RWPE2 (cell line): ENCODE data around the gene TGFBRAP1.

ENCODE experiments used
- ATAC-seq: fragments of 200-7000 bp; cut with Tn5 transposase; 3 replicates; pipeline ENCODE4 v1.9.1; 2021; ENCODE audit warnings: low read depth
- DNase-seq: peaks from one replicate; pipeline ENCODE4 v3.0.0-alpha.2; 2020; ENCODE audit warnings: low spot score
- H3K27ac ChIP-seq: fragments of 450-650 bp; 2 replicates; pipeline ENCODE4 v1.5.1; 2017; ENCODE audit warnings: mild to moderate bottlenecking; ENCODE audit not compliant: poor library complexity, severe bottlenecking
- H3K27me3 ChIP-seq: fragments of 250-450 bp; sonication (Bioruptor Pico); 2 replicates; pipeline ENCODE4 v1.5.1; 2021; ENCODE audit warnings: mild to moderate bottlenecking, moderate library complexity; ENCODE audit not compliant: insufficient read depth, poor library complexity, severe bottlenecking
- H3K36me3 ChIP-seq: fragments of 250-450 bp; sonication (Bioruptor Pico); 2 replicates; pipeline ENCODE4 v1.5.1; 2020; ENCODE audit warnings: low read depth, mild to moderate bottlenecking, moderate library complexity
- H3K4me1 ChIP-seq: fragments of 250-450 bp; sonication (Bioruptor Pico); 2 replicates; pipeline ENCODE4 v1.5.1; 2021; ENCODE audit warnings: mild to moderate bottlenecking, moderate library complexity; ENCODE audit not compliant: insufficient read depth, poor library complexity, severe bottlenecking
- H3K4me3 ChIP-seq: fragments of 250-450 bp; sonication (Bioruptor Pico); 2 replicates; pipeline ENCODE4 v1.5.1; 2021; ENCODE audit warnings: mild to moderate bottlenecking, moderate library complexity; ENCODE audit not compliant: severe bottlenecking
- H3K9me3 ChIP-seq: fragments of 250-450 bp; sonication (Bioruptor Pico); 2 replicates; pipeline ENCODE4 v1.5.1; 2021; ENCODE audit warnings: mild to moderate bottlenecking, moderate library complexity; ENCODE audit not compliant: severe bottlenecking
- TF ChIP-seq, protein P1 (sequence below): fragments of 450-650 bp; IDR thresholded peaks from one replicate; pipeline ENCODE4 v1.5.1; 2017; ENCODE audit warnings: mild to moderate bottlenecking, moderate library complexity; ENCODE audit not compliant: poor library complexity, severe bottlenecking

TGFBRAP1 gene

GRCh38 chr2:105249181-105249580, 80.4 kb downstream of the TGFBRAP1 start:
- Histone ChIP-seq H3K4me1 (no peaks in the 10 kb centered on the region), H3K4me3 (no peak overlapping the region), H3K27me3 (no peaks in the 10 kb centered on the region), H3K9me3 (no peaks in the 10 kb centered on the region), H3K36me3 (no peaks in the 10 kb centered on the region), H3K27ac (no peak overlapping the region)
- ATAC-seq = no peak
- TF ChIP-seq, protein P1, sequence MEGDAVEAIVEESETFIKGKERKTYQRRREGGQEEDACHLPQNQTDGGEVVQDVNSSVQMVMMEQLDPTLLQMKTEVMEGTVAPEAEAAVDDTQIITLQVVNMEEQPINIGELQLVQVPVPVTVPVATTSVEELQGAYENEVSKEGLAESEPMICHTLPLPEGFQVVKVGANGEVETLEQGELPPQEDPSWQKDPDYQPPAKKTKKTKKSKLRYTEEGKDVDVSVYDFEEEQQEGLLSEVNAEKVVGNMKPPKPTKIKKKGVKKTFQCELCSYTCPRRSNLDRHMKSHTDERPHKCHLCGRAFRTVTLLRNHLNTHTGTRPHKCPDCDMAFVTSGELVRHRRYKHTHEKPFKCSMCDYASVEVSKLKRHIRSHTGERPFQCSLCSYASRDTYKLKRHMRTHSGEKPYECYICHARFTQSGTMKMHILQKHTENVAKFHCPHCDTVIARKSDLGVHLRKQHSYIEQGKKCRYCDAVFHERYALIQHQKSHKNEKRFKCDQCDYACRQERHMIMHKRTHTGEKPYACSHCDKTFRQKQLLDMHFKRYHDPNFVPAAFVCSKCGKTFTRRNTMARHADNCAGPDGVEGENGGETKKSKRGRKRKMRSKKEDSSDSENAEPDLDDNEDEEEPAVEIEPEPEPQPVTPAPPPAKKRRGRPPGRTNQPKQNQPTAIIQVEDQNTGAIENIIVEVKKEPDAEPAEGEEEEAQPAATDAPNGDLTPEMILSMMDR = no peak
- no peak for DNase-seq

DNA sequence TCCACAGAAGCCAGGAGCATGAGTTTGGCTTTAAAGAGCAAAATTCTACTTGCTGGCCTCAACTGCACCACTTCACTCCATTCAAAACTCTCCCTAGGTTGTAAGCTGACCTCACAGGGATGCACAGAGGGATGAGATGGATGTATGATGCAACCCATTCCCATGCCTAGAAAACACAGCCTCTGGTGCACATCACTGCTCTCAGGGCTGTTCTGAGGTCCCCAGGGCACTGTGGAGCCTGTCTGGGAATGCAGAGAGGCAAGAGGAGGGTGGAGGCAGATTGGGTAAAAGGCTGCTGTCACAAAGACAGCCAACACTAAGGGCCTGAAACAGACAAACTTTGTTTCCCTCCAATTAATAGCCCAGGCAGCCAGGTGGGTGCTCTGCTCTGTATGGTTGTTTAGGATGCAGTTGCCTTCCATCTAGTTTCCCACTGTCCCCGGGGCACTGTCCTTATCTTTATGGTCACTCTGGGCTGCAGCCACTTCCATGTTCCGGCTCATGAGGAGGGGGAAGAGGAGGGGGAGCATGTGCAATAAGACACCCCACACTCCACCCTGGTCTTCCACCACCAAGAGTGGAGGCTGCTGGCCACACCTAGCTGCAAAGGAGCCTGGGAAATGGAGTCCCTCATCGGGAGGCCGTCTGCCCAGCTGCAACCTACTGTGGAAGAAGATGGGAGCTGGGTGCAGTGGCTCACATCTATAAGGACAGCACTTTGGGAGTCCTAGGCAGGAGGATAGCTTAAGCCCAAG, 81.0 kb downstream of the TGFBRAP1 start:
- TF ChIP-seq, protein P1 = no peak
- no peaks in the 10 kb centered on the region for H3K27me3 ChIP-seq
- no peak for DNase-seq
- H3K4me1 ChIP-seq = no peaks in the 10 kb centered on the region
- H3K4me3 ChIP-seq = no peak overlapping the region
- no peak overlapping the region for H3K27ac ChIP-seq
- H3K36me3 ChIP-seq = no peaks in the 10 kb centered on the region
- no peak for ATAC-seq
- H3K9me3 ChIP-seq = no peaks in the 10 kb centered on the region

- TF ChIP-seq, protein P1 = no peak
These were observed 85.1 kb downstream of the TGFBRAP1 start for GRCh38 chr2:105244451-105244850.

GRCh38 chr2:105243961-105244360, 85.6 kb downstream of the TGFBRAP1 start:
- H3K27me3 ChIP-seq = no peaks in the 10 kb centered on the region
- TF ChIP-seq, protein P1 = no peak
- DNase-seq (no peak), ATAC-seq (no peak)
- no peak overlapping the region for H3K4me3 ChIP-seq
- no peaks in the 10 kb centered on the region for H3K9me3 ChIP-seq
- H3K4me1 ChIP-seq = no peaks in the 10 kb centered on the region
- no peak overlapping the region for H3K27ac ChIP-seq
- no peaks in the 10 kb centered on the region for H3K36me3 ChIP-seq

More at GRCh38 chr2:105244451-105244850, 85.1 kb downstream of the TGFBRAP1 start:
- no peaks in the 10 kb centered on the region for H3K36me3 ChIP-seq
- no peak overlapping the region for H3K4me3 ChIP-seq
- H3K9me3 ChIP-seq = no peaks in the 10 kb centered on the region
- no peak overlapping the region for H3K27ac ChIP-seq
- DNase-seq (no peak), ATAC-seq (no peak)
- no peaks in the 10 kb centered on the region for H3K27me3 ChIP-seq
- H3K4me1 ChIP-seq = no peaks in the 10 kb centered on the region
